K562 (cell line): ENCODE data around the gene CDK14. TPM values are rescaled to one million over a fixed set of nuclear protein-coding genes. Genes with fewer than 3 reads are reported as not detected.

Experiments used
- ATAC-seq: fragments of 200-7000 bp; cut with Tn5 transposase; 3 replicates; pipeline ENCODE4 v1.9.1; 2020; ENCODE audit warnings: moderate library complexity
- BruUV-seq: library from RNA; stranded (reverse); fragments of 400-500 nt; replicated peaks from 2 replicates; lab custom pipeline; 2021; lab: Mats Ljungman, UMichigan
- CTCF ChIA-PET: fragments of 300-600 bp; formaldehyde crosslinking; extraction: SDS; loops from one replicate; lab custom pipeline; 2021; ENCODE audit warnings: low intra/inter-chr PET ratio; lab: Yijun Ruan, JAX
- POLR2A ChIA-PET: fragments of 300-600, 350-650 bp; sonication (Branson Sonifier 250); formaldehyde crosslinking; extraction: SDS; loops from one replicate; lab custom pipeline; 2021; ENCODE audit warnings: antibody characterized with exemption, inconsistent platforms; lab: Yijun Ruan, JAX
- DNase-seq, 4 experiments: peaks; one replicate each; pipeline versions ENCODE4 v3.0.0 to v3.0.0-alpha.2; 2011 to 2018; ENCODE audit warnings: low spot score in 3 of 4, mixed read lengths in 3 of 4; ENCODE audit errors: extremely low read depth in 1 of 4
- FAIRE-seq: peaks from 2 replicates; lab custom pipeline; 2011; peaks lifted over from hg19 to GRCh38; lab: Jason Lieb, UNC
- H2AFZ ChIP-seq: 2 replicates; pipeline ENCODE4 v1.6.0; 2011; ENCODE audit warnings: low read depth, low read length, control low read depth, inconsistent platforms
- H3K27ac ChIP-seq: fragments of 200-600 bp; 3 replicates; pipeline ENCODE4 v1.8.0; 2011; ENCODE audit warnings: low read depth, mild to moderate bottlenecking, control low read depth, inconsistent platforms, low read length, moderate library complexity, mixed read lengths; ENCODE audit errors: extremely low read depth
- H3K27me3 ChIP-seq, 2 experiments: fragments of 300-600 bp in 1 of 2; 2 replicates in 1 of 2; 3 replicates in 1 of 2; pipeline versions ENCODE4 v1.6.0 to v1.8.0; 2011; ENCODE audit warnings: inconsistent platforms in 2 of 2, low read length in 2 of 2, mild to moderate bottlenecking in 1 of 2, mixed read lengths in 1 of 2, moderate library complexity in 1 of 2; ENCODE audit not compliant: control insufficient read depth in 2 of 2, insufficient read depth in 2 of 2
- H3K36me3 ChIP-seq: fragments of 300-600 bp; 3 replicates; pipeline ENCODE4 v1.8.0; 2011; ENCODE audit warnings: mild to moderate bottlenecking, low read length, inconsistent platforms; ENCODE audit not compliant: control insufficient read depth, insufficient read depth
- H3K4me1 ChIP-seq, 2 experiments: fragments of 200-600 bp in 1 of 2; replicated peaks in 1 of 2; 2 replicates in 1 of 2; 3 replicates in 1 of 2; pipeline versions ENCODE4 v1.5.1 to v1.8.0; 2011; ENCODE audit warnings: inconsistent platforms in 2 of 2, low read length in 2 of 2, mild to moderate bottlenecking in 1 of 2, mixed read lengths in 1 of 2, moderate library complexity in 1 of 2; ENCODE audit not compliant: control insufficient read depth in 2 of 2, insufficient read depth in 2 of 2
- H3K4me2 ChIP-seq: 2 replicates; pipeline ENCODE4 v1.6.1; 2011; ENCODE audit warnings: low read length, control low read depth, inconsistent platforms, mixed read lengths; ENCODE audit not compliant: insufficient read depth
- H3K4me3 ChIP-seq: fragments of 200-600 bp; sonication (generic), shearing (Covaris generic); 2 replicates; pipeline ENCODE4 v1.5.1; 2016; ENCODE audit warnings: control low read depth, inconsistent platforms
- H3K79me2 ChIP-seq: fragments of 200-600 bp; 3 replicates; pipeline ENCODE4 v1.8.0; 2011; ENCODE audit warnings: low read length, inconsistent platforms; ENCODE audit not compliant: control insufficient read depth, insufficient read depth
- H3K9ac ChIP-seq, 2 experiments: 2 replicates each; pipeline versions ENCODE4 v1.6.0 to v1.6.1; 2011; ENCODE audit warnings: low read depth in 2 of 2, low read length in 2 of 2, control low read depth in 1 of 2, inconsistent platforms in 1 of 2, mild to moderate bottlenecking in 1 of 2, mixed read lengths in 1 of 2; ENCODE audit not compliant: insufficient read depth in 1 of 2
- H3K9me1 ChIP-seq: one replicate; pipeline ENCODE4 v1.6.0; 2011; ENCODE audit warnings: inconsistent platforms, mild to moderate bottlenecking, low read length, moderate library complexity; ENCODE audit not compliant: control insufficient read depth, insufficient read depth
- H3K9me3 ChIP-seq: replicated peaks from 2 replicates; pipeline ENCODE4 v1.5.1; 2011; ENCODE audit warnings: low read depth, low read length, inconsistent platforms; ENCODE audit not compliant: control insufficient read depth, insufficient read depth
- H4K20me1 ChIP-seq: replicated peaks from 2 replicates; pipeline ENCODE4 v1.6.1; 2011; ENCODE audit warnings: low read length, inconsistent platforms, mixed read lengths; ENCODE audit not compliant: control insufficient read depth, insufficient read depth
- CHD1 ChIP-seq: fragments of 200-600 bp; sonication (generic); IDR thresholded peaks from one replicate; pipeline ENCODE4 v1.6.1; 2012; ENCODE audit warnings: mild to moderate bottlenecking, moderate library complexity, low read length, inconsistent platforms
- HDAC2 ChIP-seq: fragments of 450-650 bp; IDR thresholded peaks from 2 replicates; pipeline ENCODE4 v1.6.1; 2016; ENCODE audit warnings: mild to moderate bottlenecking
- HNRNPL ChIP-seq: fragments of 200-400 bp; formaldehyde crosslinking; IDR thresholded peaks from 2 replicates; pipeline ENCODE4 v1.6.1; 2017; ENCODE audit warnings: low read depth, mild to moderate bottlenecking, low read length
- KLF16 ChIP-seq: IDR thresholded peaks from 2 replicates; pipeline ENCODE4 v1.6.1; 2016; ENCODE audit warnings: antibody characterized with exemption
- LEF1 ChIP-seq: fragments of 450-650 bp; IDR thresholded peaks from 2 replicates; pipeline ENCODE4 v1.6.1; 2016; ENCODE audit warnings: mild to moderate bottlenecking
- NFIC ChIP-seq: fragments of 450-650 bp; IDR thresholded peaks from 2 replicates; pipeline ENCODE4 v1.6.1; 2017; ENCODE audit warnings: mild to moderate bottlenecking, inconsistent platforms
- POLR2AphosphoS5 ChIP-seq: IDR thresholded peaks from 2 replicates; pipeline ENCODE4 v1.6.1; 2011; ENCODE audit warnings: mild to moderate bottlenecking, low read depth, low read length, moderate library complexity; ENCODE audit not compliant: control insufficient read depth, insufficient read depth
- POU5F1 ChIP-seq: fragments of 150-350 bp; IDR thresholded peaks from 2 replicates; pipeline ENCODE4 v1.6.1; 2014; ENCODE audit warnings: borderline replicate concordance, low read length, low read depth, mild to moderate bottlenecking; ENCODE audit not compliant: partially characterized antibody
- RBM14 ChIP-seq: fragments of 200-400 bp; formaldehyde crosslinking; IDR thresholded peaks from 2 replicates; pipeline ENCODE4 v1.6.1; 2018; ENCODE audit warnings: low read depth, mild to moderate bottlenecking, low read length, moderate library complexity, borderline replicate concordance; ENCODE audit not compliant: insufficient read depth
- SIN3A ChIP-seq, 2 experiments: fragments of 150-350 bp in 1 of 2; IDR thresholded peaks; 2 replicates each; pipeline ENCODE4 v1.6.1; 2011 to 2016; ENCODE audit warnings: borderline replicate concordance in 2 of 2, low read depth in 2 of 2, low read length in 2 of 2, mild to moderate bottlenecking in 2 of 2, moderate library complexity in 2 of 2; ENCODE audit not compliant: control insufficient read depth in 1 of 2
- SREBF1 ChIP-seq: fragments of 150-350 bp; IDR thresholded peaks from 2 replicates; pipeline ENCODE4 v1.6.1; 2014; ENCODE audit warnings: antibody characterized with exemption, low read depth, low read length, borderline replicate concordance
- ZKSCAN3 ChIP-seq: fragments of 250-450 bp; sonication (Bioruptor Pico); IDR thresholded peaks from 2 replicates; pipeline ENCODE4 v1.4.0; 2020
- ZNF282 ChIP-seq: sonication (generic); formaldehyde crosslinking; IDR thresholded peaks from 2 replicates; pipeline ENCODE4 v1.8.1; 2023; ENCODE audit warnings: missing genetic modification reagents
- WGBS: fragments of 100-300 bp; shearing (Covaris generic); methylation state at CpG from one replicate; pipeline ENCODE4 v1.1.6; 2016; ENCODE audit warnings: low coverage, mixed read lengths; ENCODE audit not compliant: insufficient coverage; ENCODE audit errors: missing lambda C conversion rate; 5-methylcytosine and 5-hydroxymethylcytosine counted together
- in situ Hi-C: fragments of 300-500 bp; cut with MboI; formaldehyde crosslinking; loops from 4 replicates; pipeline ENCODE4 v1.15.0; 2018; ENCODE audit warnings: inconsistent platforms, mixed read lengths
- intact Hi-C: fragments of 100-400 bp; cut with micrococcal nuclease; formaldehyde crosslinking; loops from 2 replicates; pipeline ENCODE4 v1.14.2; 2022
- polyA plus RNA-seq, 8 experiments: library from polyadenylated mRNA; depleted of rRNA in 4 of 8; stranded (reverse) in 5 of 8; unstranded in 3 of 8; fragments of >200 nt; fragmentation: Nextera tagmentation in 2 of 8; fragmentation: Illumina TruSeq in 1 of 8; extraction: Ambion mirVana in 2 of 8; extraction: Trizol in 1 of 8; gene quantifications; 2 replicates each; pipeline versions ENCODE4 v1.2.1 to v1.2.3, GENCODE V29; 2011 to 2014; ENCODE audit warnings: inconsistent platforms in 1 of 8, missing spikeins in 1 of 8
- total RNA-seq, 7 experiments: library from RNA; depleted of rRNA in 6 of 7; stranded (reverse); fragments of >200 nt in 6 of 7; fragmentation: Illumina TruSeq in 2 of 7; extraction: Trizol in 2 of 7; gene quantifications; 2 replicates each; pipeline versions ENCODE4 v1.2.1 to v1.2.3, GENCODE V29; 2011 to 2021; ENCODE audit warnings: low replicate concordance in 1 of 7
- TF ChIP-seq, protein P1 (sequence below): fragments of 250-450 bp; sonication (Bioruptor Pico); IDR thresholded peaks from 2 replicates; pipeline ENCODE4 v1.8.0; 2022; ENCODE audit warnings: inconsistent platforms
- TF ChIP-seq, protein P2 (sequence below): sonication (generic); formaldehyde crosslinking; IDR thresholded peaks from 2 replicates; pipeline ENCODE4 v1.8.0; 2023; ENCODE audit warnings: missing genetic modification reagents, mild to moderate bottlenecking, borderline replicate concordance

CDK14 gene
- total and polyA plus RNA-seq, 9 of the 15 experiments (the other 6 are each of a cell fraction or from before 2014, with no cell fraction given), result 0.03 to 0.91 (median 0.16) TPM

DNA sequence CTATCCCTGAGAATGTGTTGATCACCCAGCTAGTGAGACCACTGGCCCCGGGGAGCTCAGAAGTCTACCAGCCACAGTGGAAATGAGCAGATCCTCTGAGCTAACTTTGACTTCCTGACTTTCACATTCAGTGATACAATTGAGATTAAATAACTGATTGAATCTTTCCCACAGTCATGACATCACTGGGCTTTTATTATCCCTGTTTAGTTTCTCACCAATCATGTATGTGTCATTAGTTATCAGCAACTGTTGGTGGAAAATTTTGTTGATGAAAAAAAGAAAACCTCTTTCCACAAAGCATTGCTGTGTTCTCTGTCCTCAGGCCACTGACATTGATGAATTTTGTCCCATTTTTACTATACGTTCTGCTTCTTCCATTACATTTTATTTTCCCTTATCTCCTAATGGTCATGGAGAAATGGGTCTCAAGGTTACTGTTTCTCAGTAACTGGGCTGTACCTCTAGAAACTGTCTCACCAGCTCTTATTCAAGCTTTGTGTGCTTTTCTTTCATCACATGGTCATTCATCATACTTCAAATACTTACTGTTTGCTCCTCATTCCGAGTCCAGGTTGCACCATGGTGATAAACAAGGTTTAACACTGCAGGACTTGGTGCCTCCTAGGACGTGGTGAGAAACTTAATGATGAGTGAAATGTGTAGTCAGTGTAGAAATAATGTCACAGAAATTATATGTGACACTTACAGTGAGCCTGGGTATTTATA is 304.7 kb downstream of the CDK14 start:
- Histone ChIP-seq H3K27ac (no peak overlapping the region), H3K9ac (no peak overlapping the region), H2AFZ (no peak overlapping the region), H3K36me3 (no peaks in the 10 kb centered on the region), H3K4me3 (no peak overlapping the region), H3K79me2 (no peaks in the 10 kb centered on the region), H3K27me3 (no peaks in the 10 kb centered on the region), H3K9me3 (no peaks in the 10 kb centered on the region; the same call in none of the 2 replicates), H3K4me2 (no peak overlapping the region), H4K20me1 (no peaks in the 10 kb centered on the region), H3K9me1 (no peaks in the 10 kb centered on the region), H3K4me1 (no peaks in the 10 kb centered on the region)
- DNase-seq (no peak), FAIRE-seq (no peak), ATAC-seq (no peak)
- 1% methylated on average over 4 of the region's 4 CpGs for WGBS
- TF ChIP-seq HNRNPL, result no peak
- TF ChIP-seq HDAC2, result no peak
- no peak for TF ChIP-seq CHD1
- TF ChIP-seq, protein P1, sequence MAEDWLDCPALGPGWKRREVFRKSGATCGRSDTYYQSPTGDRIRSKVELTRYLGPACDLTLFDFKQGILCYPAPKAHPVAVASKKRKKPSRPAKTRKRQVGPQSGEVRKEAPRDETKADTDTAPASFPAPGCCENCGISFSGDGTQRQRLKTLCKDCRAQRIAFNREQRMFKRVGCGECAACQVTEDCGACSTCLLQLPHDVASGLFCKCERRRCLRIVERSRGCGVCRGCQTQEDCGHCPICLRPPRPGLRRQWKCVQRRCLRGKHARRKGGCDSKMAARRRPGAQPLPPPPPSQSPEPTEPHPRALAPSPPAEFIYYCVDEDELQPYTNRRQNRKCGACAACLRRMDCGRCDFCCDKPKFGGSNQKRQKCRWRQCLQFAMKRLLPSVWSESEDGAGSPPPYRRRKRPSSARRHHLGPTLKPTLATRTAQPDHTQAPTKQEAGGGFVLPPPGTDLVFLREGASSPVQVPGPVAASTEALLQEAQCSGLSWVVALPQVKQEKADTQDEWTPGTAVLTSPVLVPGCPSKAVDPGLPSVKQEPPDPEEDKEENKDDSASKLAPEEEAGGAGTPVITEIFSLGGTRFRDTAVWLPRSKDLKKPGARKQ (CRISPR knock-in tag), result no peak
- TF ChIP-seq, protein P2, sequence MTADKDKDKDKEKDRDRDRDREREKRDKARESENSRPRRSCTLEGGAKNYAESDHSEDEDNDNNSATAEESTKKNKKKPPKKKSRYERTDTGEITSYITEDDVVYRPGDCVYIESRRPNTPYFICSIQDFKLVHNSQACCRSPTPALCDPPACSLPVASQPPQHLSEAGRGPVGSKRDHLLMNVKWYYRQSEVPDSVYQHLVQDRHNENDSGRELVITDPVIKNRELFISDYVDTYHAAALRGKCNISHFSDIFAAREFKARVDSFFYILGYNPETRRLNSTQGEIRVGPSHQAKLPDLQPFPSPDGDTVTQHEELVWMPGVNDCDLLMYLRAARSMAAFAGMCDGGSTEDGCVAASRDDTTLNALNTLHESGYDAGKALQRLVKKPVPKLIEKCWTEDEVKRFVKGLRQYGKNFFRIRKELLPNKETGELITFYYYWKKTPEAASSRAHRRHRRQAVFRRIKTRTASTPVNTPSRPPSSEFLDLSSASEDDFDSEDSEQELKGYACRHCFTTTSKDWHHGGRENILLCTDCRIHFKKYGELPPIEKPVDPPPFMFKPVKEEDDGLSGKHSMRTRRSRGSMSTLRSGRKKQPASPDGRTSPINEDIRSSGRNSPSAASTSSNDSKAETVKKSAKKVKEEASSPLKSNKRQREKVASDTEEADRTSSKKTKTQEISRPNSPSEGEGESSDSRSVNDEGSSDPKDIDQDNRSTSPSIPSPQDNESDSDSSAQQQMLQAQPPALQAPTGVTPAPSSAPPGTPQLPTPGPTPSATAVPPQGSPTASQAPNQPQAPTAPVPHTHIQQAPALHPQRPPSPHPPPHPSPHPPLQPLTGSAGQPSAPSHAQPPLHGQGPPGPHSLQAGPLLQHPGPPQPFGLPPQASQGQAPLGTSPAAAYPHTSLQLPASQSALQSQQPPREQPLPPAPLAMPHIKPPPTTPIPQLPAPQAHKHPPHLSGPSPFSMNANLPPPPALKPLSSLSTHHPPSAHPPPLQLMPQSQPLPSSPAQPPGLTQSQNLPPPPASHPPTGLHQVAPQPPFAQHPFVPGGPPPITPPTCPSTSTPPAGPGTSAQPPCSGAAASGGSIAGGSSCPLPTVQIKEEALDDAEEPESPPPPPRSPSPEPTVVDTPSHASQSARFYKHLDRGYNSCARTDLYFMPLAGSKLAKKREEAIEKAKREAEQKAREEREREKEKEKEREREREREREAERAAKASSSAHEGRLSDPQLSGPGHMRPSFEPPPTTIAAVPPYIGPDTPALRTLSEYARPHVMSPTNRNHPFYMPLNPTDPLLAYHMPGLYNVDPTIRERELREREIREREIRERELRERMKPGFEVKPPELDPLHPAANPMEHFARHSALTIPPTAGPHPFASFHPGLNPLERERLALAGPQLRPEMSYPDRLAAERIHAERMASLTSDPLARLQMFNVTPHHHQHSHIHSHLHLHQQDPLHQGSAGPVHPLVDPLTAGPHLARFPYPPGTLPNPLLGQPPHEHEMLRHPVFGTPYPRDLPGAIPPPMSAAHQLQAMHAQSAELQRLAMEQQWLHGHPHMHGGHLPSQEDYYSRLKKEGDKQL, result no peak
- no peak for TF ChIP-seq KLF16
- TF ChIP-seq ZKSCAN3 (CRISPR knock-in tag), result no peak
- no peak for TF ChIP-seq ZNF282 (CRISPR knock-in tag)
- TF ChIP-seq LEF1, result no peak
- no peak for TF ChIP-seq POU5F1
- no peak for TF ChIP-seq NFIC
- TF ChIP-seq SREBF1, result no peak
- no peak for TF ChIP-seq RBM14
- TF ChIP-seq POLR2AphosphoS5, result no peak
- no peak for TF ChIP-seq SIN3A (IDR thresholded peaks at IDR 0.05; ENCODE audit: borderline replicate concordance in 2 of 2, control insufficient read depth in 1 of 2, low read depth in 2 of 2, low read length in 2 of 2)
- ChIA-PET CTCF (interaction anchor here (0.6 kb wide), 1 partner anchor 1591 kb away, joined by 6 read pairs; no protein-coding TSS in a partner anchor), POLR2A (no interaction called here)
- BruUV-seq, result no TSS peak
- in situ Hi-C loops (no loop called here), intact Hi-C loops (no loop called here)
